ENCODE data around the gene CYP4A22.
"Not testable (repeated sequence)": the region's sequence is repeated elsewhere in the genome, so short reads cannot be mapped to it uniquely, and the experiment has no call there.

DNA sequence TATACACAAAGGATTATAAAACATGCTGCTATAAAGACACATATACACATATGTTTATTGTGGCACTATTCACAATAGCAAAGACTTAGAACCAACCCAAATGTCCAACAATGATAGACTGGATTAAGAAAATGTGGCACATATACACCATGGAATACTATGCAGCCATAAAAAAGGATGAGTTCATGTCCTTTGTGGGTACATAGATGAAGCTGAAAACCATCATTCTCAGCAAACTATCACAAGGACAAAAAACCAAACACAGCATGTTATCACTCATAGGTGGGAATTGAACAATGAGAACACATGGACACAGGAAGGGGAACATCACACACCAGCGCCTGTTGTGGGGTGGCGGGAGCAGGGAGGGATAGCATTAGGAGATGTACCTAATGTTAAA is 10.2 kb upstream of the CYP4A22 start:
- TF ChIP-seq BHLHE40 (IDR thresholded peaks at IDR 0.05; ENCODE audit: borderline replicate concordance); FOXK2 (IDR thresholded peaks at IDR 0.05); TARDBP (IDR thresholded peaks at IDR 0.05); FOXM1 (IDR thresholded peaks at IDR 0.05; ENCODE audit: borderline replicate concordance); HDGF (IDR thresholded peaks at IDR 0.05; ENCODE audit: borderline replicate concordance); PKNOX1 (IDR thresholded peaks at IDR 0.05); ELF4 (IDR thresholded peaks at IDR 0.05); L3MBTL2 (conservative IDR thresholded peaks at IDR 0.05); SP1 (IDR thresholded peaks at IDR 0.05); SUZ12 (IDR thresholded peaks at IDR 0.05): not testable (repeated sequence)

Measured in HEK293T (cell line).